Skeletal muscle tissue (tissue), 4 donors: Measurements from ENCODE around the gene HS6ST2. TPM values are rescaled to one million over a fixed set of nuclear protein-coding genes. Genes with fewer than 3 reads are reported as not detected.

Experiments used
- H3K27ac ChIP-seq: one replicate; pipeline ENCODE4 v1.7.0; 2013; ENCODE audit warnings: mild to moderate bottlenecking, low read depth, low read length, inconsistent platforms
- H3K27me3 ChIP-seq, 3 donors: one replicate each; pipeline ENCODE4 v1.7.0; 2013; ENCODE audit warnings: low read length in 3 of 3; ENCODE audit not compliant: control insufficient read depth in 3 of 3, insufficient read depth in 3 of 3
- H3K36me3 ChIP-seq, 3 donors: one replicate each; pipeline ENCODE4 v1.7.0; 2013; ENCODE audit warnings: low read length in 3 of 3; ENCODE audit not compliant: control insufficient read depth in 3 of 3, insufficient read depth in 3 of 3
- H3K4me1 ChIP-seq, 3 donors: one replicate each; pipeline ENCODE4 v1.7.0; 2013; ENCODE audit warnings: low read length in 3 of 3, mild to moderate bottlenecking in 3 of 3; ENCODE audit not compliant: control insufficient read depth in 3 of 3, insufficient read depth in 3 of 3
- H3K4me3 ChIP-seq, 3 donors: one replicate each; pipeline ENCODE4 v1.7.0; 2013; ENCODE audit warnings: low read length in 3 of 3
- H3K9ac ChIP-seq, 3 donors: one replicate each; pipeline ENCODE4 v1.7.0; 2013; ENCODE audit warnings: low read length in 3 of 3, mild to moderate bottlenecking in 3 of 3, moderate library complexity in 2 of 3, low read depth in 1 of 3
- H3K9me3 ChIP-seq, 3 donors: one replicate each; pipeline ENCODE4 v1.7.0; 2013; ENCODE audit warnings: low read length in 3 of 3; ENCODE audit not compliant: control insufficient read depth in 3 of 3
- total RNA-seq: library from RNA; depleted of rRNA; stranded (reverse); fragments of >200 nt; gene quantifications from one replicate; pipeline ENCODE4 v1.2.3, GENCODE V29; 2014
- donor health status: Osteomylitis.

Gene HS6ST2
- total RNA-seq, 1 donor from 2014 or later: 19.8 TPM

GRCh38 chrX:132623300-132623699, 335.1 kb downstream of the HS6ST2 start:
- H3K4me1 ChIP-seq: no peaks in the 10 kb centered on the region
- H3K27me3 ChIP-seq: peaks cover 0 to 3% (median 0%) of the 10 kb centered on the region in 3 donors
- no peak overlapping the region for H3K27ac ChIP-seq
- no peaks in the 10 kb centered on the region for H3K9me3 ChIP-seq
- no peak overlapping the region for H3K4me3 ChIP-seq
- H3K36me3 ChIP-seq: no peaks in the 10 kb centered on the region
- H3K9ac ChIP-seq: no peak overlapping the region

- Histone ChIP-seq H3K4me3 (no peak overlapping the region), H3K9ac (no peak overlapping the region), H3K27me3 (no peaks in the 10 kb centered on the region), H3K27ac (no peak overlapping the region), H3K9me3 (no peaks in the 10 kb centered on the region), H3K4me1 (no peaks in the 10 kb centered on the region), H3K36me3 (no peaks in the 10 kb centered on the region)
Observed at GRCh38 chrX:132622130-132622529, 336.3 kb downstream of the HS6ST2 start.

DNA sequence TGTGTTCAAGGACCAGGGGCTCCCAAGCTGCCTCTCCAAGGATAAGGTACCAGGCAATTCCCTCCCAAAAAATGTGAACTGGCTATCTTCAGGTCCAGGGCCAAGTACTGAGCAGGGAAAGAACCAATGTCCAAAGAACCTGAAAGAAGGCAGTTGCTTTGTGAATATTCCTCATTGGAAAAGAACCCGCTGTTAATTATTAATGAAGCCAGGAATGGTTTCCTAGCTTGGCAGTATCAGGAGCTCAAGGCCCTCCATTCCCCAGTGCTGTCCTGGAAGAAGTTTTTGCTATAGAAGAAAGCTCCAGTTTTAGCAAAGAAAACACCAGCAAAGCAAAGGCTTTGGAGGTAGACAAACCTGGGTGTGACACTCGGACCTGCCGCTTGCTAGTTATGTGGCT, 339.6 kb downstream of the HS6ST2 start:
- Histone ChIP-seq H3K9ac (no peak overlapping the region), H3K36me3 (no peaks in the 10 kb centered on the region), H3K4me3 (no peak overlapping the region), H3K4me1 (no peaks in the 10 kb centered on the region), H3K27me3 (no peaks in the 10 kb centered on the region), H3K27ac (no peak overlapping the region), H3K9me3 (no peaks in the 10 kb centered on the region)

DNA sequence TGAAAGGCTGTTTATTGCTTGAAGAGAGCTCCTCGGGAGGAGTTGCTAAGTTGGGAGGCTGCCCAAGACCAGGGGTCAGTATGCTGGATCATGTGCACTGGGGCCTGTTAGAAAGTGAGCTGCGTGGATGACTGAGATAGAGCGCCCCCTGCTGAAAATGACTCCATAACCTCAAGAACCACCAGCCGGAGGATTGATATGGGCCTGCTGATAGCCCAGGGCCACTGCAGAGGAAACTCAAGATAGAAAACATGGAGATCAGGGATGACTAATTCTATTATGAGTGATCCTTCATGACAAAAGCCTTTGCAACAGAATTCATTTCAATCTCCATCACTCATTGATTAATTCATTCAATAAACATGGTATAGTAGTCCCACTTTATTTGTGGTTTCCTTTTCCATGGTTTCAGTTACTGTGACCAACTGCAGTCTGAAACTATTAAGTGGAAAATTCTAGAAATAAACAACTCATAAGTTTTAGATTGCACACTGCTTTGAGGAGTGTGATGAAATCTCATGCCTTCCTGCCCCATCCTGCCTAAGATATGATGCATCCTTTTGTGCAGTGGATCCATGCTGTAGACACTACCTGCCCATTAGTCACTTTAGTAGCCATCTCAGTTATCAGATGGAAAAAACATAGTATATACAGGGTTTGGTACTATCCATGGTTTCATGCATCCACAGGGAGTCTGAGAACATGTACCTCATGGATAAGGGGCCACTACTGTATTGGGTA, 342.9 kb downstream of the HS6ST2 start:
- Histone ChIP-seq H3K27me3 (no peaks in the 10 kb centered on the region), H3K9ac (no peak overlapping the region), H3K9me3 (no peaks in the 10 kb centered on the region), H3K27ac (no peak overlapping the region), H3K4me3 (no peak overlapping the region), H3K36me3 (no peaks in the 10 kb centered on the region), H3K4me1 (no peaks in the 10 kb centered on the region)

GRCh38 chrX:132614297-132614696, 344.1 kb downstream of the HS6ST2 start:
- H3K27ac ChIP-seq: no peak overlapping the region
- H3K27me3 ChIP-seq: no peaks in the 10 kb centered on the region
- no peaks in the 10 kb centered on the region for H3K4me1 ChIP-seq
- H3K4me3 ChIP-seq: no peak overlapping the region
- H3K9ac ChIP-seq: no peak overlapping the region
- H3K36me3 ChIP-seq: no peaks in the 10 kb centered on the region
- no peaks in the 10 kb centered on the region for H3K9me3 ChIP-seq

DNA sequence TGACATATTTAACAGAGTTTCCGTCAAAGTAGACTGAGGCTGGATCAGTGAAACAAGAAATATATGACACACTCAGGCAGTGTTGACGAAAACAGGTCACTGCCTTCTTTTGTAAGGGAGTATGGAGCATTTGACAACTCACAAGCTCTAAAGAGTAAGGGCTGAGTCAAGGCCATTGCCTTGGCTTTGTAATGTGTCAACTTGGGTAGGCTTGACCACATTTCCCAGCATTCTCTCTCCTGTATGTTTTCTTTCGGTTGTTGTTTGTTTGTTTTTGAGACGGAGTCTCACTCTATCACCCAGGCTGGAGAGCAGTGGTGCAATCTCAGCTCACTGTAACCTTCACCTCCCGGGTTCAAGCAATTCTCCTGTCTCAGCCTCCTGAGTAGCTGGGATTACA, 344.6 kb downstream of the HS6ST2 start:
- H3K9me3 ChIP-seq: no peaks in the 10 kb centered on the region
- H3K4me3 ChIP-seq: no peak overlapping the region
- no peaks in the 10 kb centered on the region for H3K27me3 ChIP-seq
- no peaks in the 10 kb centered on the region for H3K36me3 ChIP-seq
- no peaks in the 10 kb centered on the region for H3K4me1 ChIP-seq
- H3K9ac ChIP-seq: no peak overlapping the region
- H3K27ac ChIP-seq: no peak overlapping the region

GRCh38 chrX:132612821-132613564, 345.4 kb downstream of the HS6ST2 start:
- no peaks in the 10 kb centered on the region for H3K4me1 ChIP-seq
- H3K27ac ChIP-seq: no peak overlapping the region
- H3K9me3 ChIP-seq: no peaks in the 10 kb centered on the region
- no peak overlapping the region for H3K9ac ChIP-seq
- H3K27me3 ChIP-seq: no peaks in the 10 kb centered on the region
- no peak overlapping the region for H3K4me3 ChIP-seq
- no peaks in the 10 kb centered on the region for H3K36me3 ChIP-seq

GRCh38 chrX:132610536-132610935, 347.9 kb downstream of the HS6ST2 start:
- H3K9me3 ChIP-seq: no peaks in the 10 kb centered on the region
- no peaks in the 10 kb centered on the region for H3K36me3 ChIP-seq
- no peak overlapping the region for H3K9ac ChIP-seq
- H3K27me3 ChIP-seq: no peaks in the 10 kb centered on the region
- H3K4me3 ChIP-seq: no peak overlapping the region
- H3K4me1 ChIP-seq: no peaks in the 10 kb centered on the region
- no peak overlapping the region for H3K27ac ChIP-seq

DNA sequence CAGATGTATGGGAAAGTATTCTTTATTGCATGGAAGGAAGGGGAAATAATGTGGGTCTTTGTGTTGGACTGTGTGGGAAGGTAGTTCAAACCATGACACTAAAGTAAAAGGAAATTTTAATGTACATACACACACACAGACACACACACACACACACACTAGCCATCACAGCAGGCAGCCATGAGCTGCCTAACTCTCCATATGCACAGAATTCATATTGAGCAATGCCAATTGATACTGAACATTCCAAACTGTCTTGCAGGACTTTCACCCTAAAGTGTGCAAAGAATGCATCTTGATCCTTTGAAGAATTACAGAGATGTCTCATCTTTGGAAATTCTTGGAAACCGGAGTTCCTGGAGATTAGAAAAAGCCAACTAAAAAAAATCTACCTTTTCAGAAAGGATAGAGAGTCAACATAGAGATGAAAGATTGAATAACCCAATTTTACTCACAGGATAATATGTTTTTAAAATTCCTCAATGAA, 349.0 kb downstream of the HS6ST2 start:
- H3K27me3 ChIP-seq: no peaks in the 10 kb centered on the region
- H3K36me3 ChIP-seq: no peaks in the 10 kb centered on the region
- H3K27ac ChIP-seq: no peak overlapping the region
- no peak overlapping the region for H3K9ac ChIP-seq
- no peaks in the 10 kb centered on the region for H3K4me1 ChIP-seq
- no peak overlapping the region for H3K4me3 ChIP-seq
- H3K9me3 ChIP-seq: no peaks in the 10 kb centered on the region

- H3K9me3 ChIP-seq: no peaks in the 10 kb centered on the region
- no peak overlapping the region for H3K9ac ChIP-seq
- H3K4me3 ChIP-seq: no peak overlapping the region
- H3K27ac ChIP-seq: no peak overlapping the region
- no peaks in the 10 kb centered on the region for H3K4me1 ChIP-seq
- peaks cover 0 to 8% (median 0%) of the 10 kb centered on the region in 3 donors for H3K27me3 ChIP-seq
- no peaks in the 10 kb centered on the region for H3K36me3 ChIP-seq
Observed at GRCh38 chrX:132603700-132604286, 354.6 kb downstream of the HS6ST2 start.
